Activated CD4-positive, alpha-beta T cell treated with anti-CD3 and anti-CD28 coated beads, Interleukin-10, Interleukin-2, amounts not matched to agents 100 ng/mL and 50 ng/mL, durations not matched to agents 16 hours and 8 hours (primary cell): Measurements from ENCODE around the gene VEPH1.
A peak's percentile ranks its signal among the peaks of the same experiment; 100 is the strongest.

Source experiments
- DNase-seq: peaks from one replicate; pipeline ENCODE4 v3.0.0-alpha.2; 2020

VEPH1 gene

GRCh38 chr3:157248590-157249422 lies 254.4 kb downstream of the VEPH1 start:
- no peak for DNase-seq

GRCh38 chr3:157247391-157247790 lies 255.8 kb downstream of the VEPH1 start:
- no peak for DNase-seq

GRCh38 chr3:157242836-157243235 lies 260.4 kb downstream of the VEPH1 start:
- no peak for DNase-seq

- no peak for DNase-seq
Observed at GRCh38 chr3:157241599-157241998, 261.6 kb downstream of the VEPH1 start.

GRCh38 chr3:157240408-157240807 lies 262.8 kb downstream of the VEPH1 start:
- no peak for DNase-seq

- DNase-seq, result peak; percentile 84
Observed at GRCh38 chr3:157239082-157239704, 264.0 kb downstream of the VEPH1 start.

GRCh38 chr3:157238457-157238856 lies 264.8 kb downstream of the VEPH1 start:
- DNase-seq, result no peak

GRCh38 chr3:157237886-157238285 lies 265.3 kb downstream of the VEPH1 start:
- no peak for DNase-seq

GRCh38 chr3:157235291-157235690 lies 267.9 kb downstream of the VEPH1 start:
- DNase-seq, result no peak

- DNase-seq, result no peak
Observed at GRCh38 chr3:157233923-157234322, 269.3 kb downstream of the VEPH1 start.

GRCh38 chr3:157232141-157232540 lies 271.1 kb downstream of the VEPH1 start:
- DNase-seq, result no peak

GRCh38 chr3:157231071-157231470 lies 272.1 kb downstream of the VEPH1 start:
- no peak for DNase-seq

GRCh38 chr3:157226173-157226847 lies 276.9 kb downstream of the VEPH1 start:
- peak; percentile 49 for DNase-seq

- DNase-seq, result no peak
Observed at GRCh38 chr3:157225001-157225400, 278.2 kb downstream of the VEPH1 start.

GRCh38 chr3:157220883-157221282 lies 282.3 kb downstream of the VEPH1 start:
- DNase-seq, result no peak

- DNase-seq, result no peak
Observed at GRCh38 chr3:157220211-157220610, 283.0 kb downstream of the VEPH1 start.

GRCh38 chr3:157219215-157219614 lies 284.0 kb downstream of the VEPH1 start:
- no peak for DNase-seq
